HCT116 (cell line): ENCODE results near the gene ATL2. TPM values are rescaled to one million over a fixed set of nuclear protein-coding genes. Genes with fewer than 3 reads are reported as not detected.

Experiments used
- ATAC-seq: fragments of 200-7000 bp; cut with Tn5 transposase; 2 replicates; pipeline ENCODE4 v1.9.1; 2020; ENCODE audit warnings: mild to moderate bottlenecking, moderate library complexity
- BruUV-seq: library from RNA; stranded (reverse); fragments of 400-500 nt; replicated peaks from 2 replicates; lab custom pipeline; 2021; lab: Mats Ljungman, UMichigan
- CTCF ChIA-PET: fragments of 300-600 bp; sonication (Branson Sonifier 250); formaldehyde crosslinking; loops from one replicate; lab custom pipeline; 2021; ENCODE audit warnings: antibody characterized with exemption; lab: Charles Lee
- POLR2A ChIA-PET: fragments of 300-600, 350-600 bp; sonication (Branson Sonifier 250); formaldehyde crosslinking; loops from one replicate; lab custom pipeline; 2021; ENCODE audit warnings: antibody characterized with exemption; lab: Charles Lee
- RAD21 ChIA-PET, 2 experiments: fragments of 300-600 bp; sonication (Branson Sonifier 250); formaldehyde crosslinking; loops; one replicate each; lab custom pipeline; 2023; ENCODE audit warnings: low total read pairs in 2 of 2; ENCODE audit not compliant: uncharacterized antibody in 2 of 2, unreplicated experiment in 2 of 2, low non-redundant PET in 1 of 2; lab: Charles Lee
- DNase-seq: peaks from one replicate; pipeline ENCODE4 v3.0.0-alpha.2; 2010; ENCODE audit warnings: low read depth, low spot score
- H2AFZ ChIP-seq: fragments of 200-600 bp; shearing (Covaris generic), sonication (generic); 2 replicates; pipeline ENCODE4 v1.6.1; 2017; ENCODE audit warnings: low read depth, mixed run types, mixed read lengths, antibody characterized with exemption, low read length; ENCODE audit not compliant: poor library complexity, severe bottlenecking
- H3K27ac ChIP-seq: 2 replicates; pipeline ENCODE4 v1.5.1; 2012; ENCODE audit warnings: low read depth, low read length
- H3K27me3 ChIP-seq: fragments of 200-600 bp; sonication (generic); 2 replicates; pipeline ENCODE4 v1.6.1; 2016; ENCODE audit warnings: mixed run types, low read length, mixed read lengths; ENCODE audit not compliant: insufficient read depth
- H3K36me3 ChIP-seq, 2 experiments: fragments of 200-500 bp in 1 of 2; fragments of 200-600 bp in 1 of 2; sonication (Bioruptor generic) in 1 of 2; sonication (generic) in 1 of 2; 2 replicates each; pipeline versions ENCODE4 v1.5.1 to v1.6.1; 2014 to 2016; ENCODE audit warnings: low read length in 2 of 2, inconsistent platforms in 1 of 2, mixed read lengths in 1 of 2, mixed run types in 1 of 2; ENCODE audit not compliant: insufficient read depth in 2 of 2, control insufficient read depth in 1 of 2
- H3K4me1 ChIP-seq, 2 experiments: fragments of 200-600 bp in 1 of 2; sonication (generic) in 1 of 2; 2 replicates each; pipeline versions ENCODE4 v1.5.1 to v1.6.1; 2012 to 2017; ENCODE audit warnings: low read length in 2 of 2, inconsistent platforms in 1 of 2, mild to moderate bottlenecking in 1 of 2, mixed read lengths in 1 of 2, mixed run types in 1 of 2, moderate library complexity in 1 of 2; ENCODE audit not compliant: insufficient read depth in 2 of 2, control insufficient read depth in 1 of 2
- H3K4me2 ChIP-seq: fragments of 200-600 bp; sonication (generic); 2 replicates; pipeline ENCODE4 v1.6.1; 2017; ENCODE audit warnings: mixed run types, low read length, mixed read lengths
- H3K4me3 ChIP-seq, 2 experiments: fragments of 200-600 bp in 1 of 2; sonication (generic) in 1 of 2; replicated peaks in 1 of 2; 2 replicates each; pipeline ENCODE4 v1.5.1; 2011 to 2016; ENCODE audit warnings: low read length in 2 of 2, control low read depth in 1 of 2, low read depth in 1 of 2, mild to moderate bottlenecking in 1 of 2, mixed read lengths in 1 of 2, mixed run types in 1 of 2
- H3K79me2 ChIP-seq: fragments of 200-600 bp; sonication (generic); 2 replicates; pipeline ENCODE4 v1.6.1; 2017; ENCODE audit warnings: mild to moderate bottlenecking, mixed run types, low read length, moderate library complexity, mixed read lengths; ENCODE audit not compliant: insufficient read depth
- H3K9ac ChIP-seq: fragments of 200-600 bp; sonication (generic); 2 replicates; pipeline ENCODE4 v1.6.1; 2016; ENCODE audit warnings: low read length, mixed read lengths
- H3K9me2 ChIP-seq: fragments of 200-600 bp; sonication (generic), shearing (Covaris generic); 2 replicates; pipeline ENCODE4 v1.6.1; 2017; ENCODE audit warnings: mixed run types, mild to moderate bottlenecking, moderate library complexity; ENCODE audit not compliant: insufficient read depth
- H3K9me3 ChIP-seq, 2 experiments: fragments of 200-500 bp in 1 of 2; fragments of 200-600 bp in 1 of 2; sonication (Bioruptor generic) in 1 of 2; sonication (generic) in 1 of 2; 2 replicates each; pipeline ENCODE4 v1.6.1; 2014 to 2017; ENCODE audit warnings: low read length in 2 of 2, mixed read lengths in 2 of 2, inconsistent platforms in 1 of 2, low read depth in 1 of 2, mild to moderate bottlenecking in 1 of 2, mixed run types in 1 of 2, moderate library complexity in 1 of 2; ENCODE audit not compliant: control insufficient read depth in 1 of 2, insufficient read depth in 1 of 2
- H4K20me1 ChIP-seq: fragments of 200-600 bp; sonication (generic), shearing (Covaris generic); 2 replicates; pipeline ENCODE4 v1.6.1; 2017; ENCODE audit warnings: mixed run types, mild to moderate bottlenecking, moderate library complexity; ENCODE audit not compliant: insufficient read depth
- CBX3 ChIP-seq: IDR thresholded peaks from 2 replicates; pipeline ENCODE4 v1.6.1; 2012; ENCODE audit warnings: low read depth
- CEBPB ChIP-seq: IDR thresholded peaks from 2 replicates; pipeline ENCODE4 v1.6.1; 2012; ENCODE audit warnings: low read depth
- EGR1 ChIP-seq: IDR thresholded peaks from 2 replicates; pipeline ENCODE4 v1.6.1; 2012; ENCODE audit warnings: low read depth
- EZH2phosphoT487 ChIP-seq: fragments of 200-600 bp; IDR thresholded peaks from 2 replicates; pipeline ENCODE4 v1.6.1; 2018; ENCODE audit warnings: antibody characterized with exemption, borderline replicate concordance
- JUND ChIP-seq: IDR thresholded peaks from 2 replicates; pipeline ENCODE4 v1.6.1; 2012
- POLR2AphosphoS5 ChIP-seq: IDR thresholded peaks from 2 replicates; pipeline ENCODE4 v1.6.1; 2011; ENCODE audit warnings: mild to moderate bottlenecking, low read depth, low read length, moderate library complexity
- RAD21 ChIP-seq: IDR thresholded peaks from 2 replicates; pipeline ENCODE4 v1.6.1; 2012; ENCODE audit warnings: low read depth, mild to moderate bottlenecking
- SIN3A ChIP-seq: IDR thresholded peaks from 2 replicates; pipeline ENCODE4 v1.6.1; 2012; ENCODE audit warnings: low read depth
- SP1 ChIP-seq: IDR thresholded peaks from 2 replicates; pipeline ENCODE4 v1.6.1; 2012; ENCODE audit warnings: low read depth
- SRF ChIP-seq: IDR thresholded peaks from 2 replicates; pipeline ENCODE4 v1.6.1; 2012; ENCODE audit warnings: low read depth
- intact Hi-C: fragments of 100-400 bp; cut with micrococcal nuclease; formaldehyde crosslinking; loops from 2 replicates; pipeline ENCODE4 v1.10.0; 2022
- total RNA-seq: library from RNA; stranded (reverse); gene quantifications from one replicate; pipeline ENCODE4 v1.2.1, GENCODE V29; 2021; ENCODE audit not compliant: unreplicated experiment
- TF ChIP-seq, protein P1 (sequence below): IDR thresholded peaks from 2 replicates; pipeline ENCODE4 v1.6.1; 2011; ENCODE audit warnings: mild to moderate bottlenecking, low read length, moderate library complexity; ENCODE audit not compliant: insufficient replicate concordance; ENCODE audit errors: extremely low read depth
- TF ChIP-seq, protein P2 (sequence below): IDR thresholded peaks from 2 replicates; pipeline ENCODE4 v1.6.1; 2012
- TF ChIP-seq, protein P3 (sequence below): IDR thresholded peaks from 2 replicates; pipeline ENCODE4 v1.6.1; 2012
- TF ChIP-seq, protein P4 (sequence below): IDR thresholded peaks from 2 replicates; pipeline ENCODE4 v1.6.1; 2012; ENCODE audit warnings: low read depth

Gene ATL2
- total RNA-seq, 1 experiment from 2014 or later = 80.7 TPM

DNA sequence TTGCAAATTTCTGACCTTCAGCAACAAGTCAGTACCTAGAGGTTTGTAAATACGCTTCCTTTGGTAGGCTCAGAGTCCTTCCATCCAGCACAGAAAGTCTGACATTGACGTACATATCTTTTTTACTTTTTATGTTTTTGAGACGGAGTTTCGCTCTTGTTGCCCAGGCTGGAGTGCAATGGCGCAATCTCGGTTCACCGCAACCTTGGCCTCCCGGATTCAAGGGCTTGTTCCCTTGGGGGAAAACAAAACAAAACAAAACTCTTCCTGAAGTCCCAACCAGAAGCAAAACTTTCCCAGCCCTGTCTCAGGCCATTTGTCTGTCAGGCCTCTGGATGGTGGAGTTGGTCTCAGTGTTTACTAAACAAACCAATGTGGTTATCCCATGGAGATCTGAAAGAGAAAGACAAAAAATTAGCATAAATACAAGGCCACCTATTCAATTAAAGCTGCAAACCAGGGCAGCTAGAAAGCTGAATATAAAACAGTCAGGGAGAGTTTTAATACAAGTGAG is 29.6 kb upstream of the ATL2 start:
- ChIA-PET POLR2A (no interaction called here), RAD21 (no interaction called here), CTCF (no interaction called here)
- no TSS peak for BruUV-seq
- Histone ChIP-seq H3K36me3 (no peaks in the 10 kb centered on the region), H4K20me1 (no peaks in the 10 kb centered on the region), H3K4me3 (no peak overlapping the region), H3K9ac (no peak overlapping the region), H3K27ac (no peak overlapping the region), H3K4me1 (no peaks in the 10 kb centered on the region), H3K9me2 (no peaks in the 10 kb centered on the region), H3K79me2 (no peaks in the 10 kb centered on the region), H3K4me2 (no peak overlapping the region), H2AFZ (no peak overlapping the region), H3K9me3 (no peaks in the 10 kb centered on the region), H3K27me3 (no peaks in the 10 kb centered on the region)
- intact Hi-C loops = no loop called here
- TF ChIP-seq EZH2phosphoT487 (no peak), JUND (no peak), CBX3 (no peak), EGR1 (no peak), SP1 (no peak)
- TF ChIP-seq, protein P1, sequence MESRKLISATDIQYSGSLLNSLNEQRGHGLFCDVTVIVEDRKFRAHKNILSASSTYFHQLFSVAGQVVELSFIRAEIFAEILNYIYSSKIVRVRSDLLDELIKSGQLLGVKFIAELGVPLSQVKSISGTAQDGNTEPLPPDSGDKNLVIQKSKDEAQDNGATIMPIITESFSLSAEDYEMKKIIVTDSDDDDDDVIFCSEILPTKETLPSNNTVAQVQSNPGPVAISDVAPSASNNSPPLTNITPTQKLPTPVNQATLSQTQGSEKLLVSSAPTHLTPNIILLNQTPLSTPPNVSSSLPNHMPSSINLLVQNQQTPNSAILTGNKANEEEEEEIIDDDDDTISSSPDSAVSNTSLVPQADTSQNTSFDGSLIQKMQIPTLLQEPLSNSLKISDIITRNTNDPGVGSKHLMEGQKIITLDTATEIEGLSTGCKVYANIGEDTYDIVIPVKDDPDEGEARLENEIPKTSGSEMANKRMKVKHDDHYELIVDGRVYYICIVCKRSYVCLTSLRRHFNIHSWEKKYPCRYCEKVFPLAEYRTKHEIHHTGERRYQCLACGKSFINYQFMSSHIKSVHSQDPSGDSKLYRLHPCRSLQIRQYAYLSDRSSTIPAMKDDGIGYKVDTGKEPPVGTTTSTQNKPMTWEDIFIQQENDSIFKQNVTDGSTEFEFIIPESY = no peak
- DNase-seq (no peak), ATAC-seq (no peak)

DNA sequence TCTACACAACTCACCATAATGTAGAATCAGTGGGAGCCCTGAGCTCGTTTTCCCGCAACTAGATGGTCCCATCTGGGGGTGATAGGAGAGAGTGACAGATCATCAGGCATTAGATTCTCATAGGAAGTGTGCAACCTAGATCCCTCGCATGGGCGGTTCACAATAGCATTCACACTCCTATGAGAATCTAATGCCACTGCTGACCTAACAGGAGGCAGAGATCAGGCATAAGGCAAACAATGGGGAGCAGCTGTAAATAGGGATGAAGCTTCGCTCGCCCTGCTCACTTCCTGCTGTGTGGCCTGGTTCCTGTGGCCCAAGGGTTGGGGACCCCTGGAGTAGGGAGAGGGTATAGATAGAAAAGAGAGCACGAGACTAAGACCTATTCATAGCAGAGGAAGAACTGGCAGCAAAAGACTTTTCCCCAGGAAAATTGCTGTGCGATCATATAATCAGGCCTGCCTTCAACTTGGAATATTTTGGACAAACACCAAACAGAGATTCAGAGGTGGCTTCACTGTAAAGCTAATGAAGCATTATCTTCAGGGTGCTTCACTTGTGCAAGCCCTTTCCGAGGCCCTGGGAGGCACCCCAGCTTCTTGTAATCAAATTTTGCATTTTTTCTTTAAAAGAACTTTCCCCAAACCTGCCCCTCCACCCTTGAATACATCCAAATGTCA is 29.0 kb upstream of the ATL2 start:
- H3K9ac ChIP-seq = no peak overlapping the region
- no peak overlapping the region for H3K27ac ChIP-seq
- no peaks in the 10 kb centered on the region for H3K4me1 ChIP-seq
- no peak overlapping the region for H3K4me2 ChIP-seq
- H3K79me2 ChIP-seq = no peaks in the 10 kb centered on the region
- ChIA-PET CTCF (no interaction called here), POLR2A (no interaction called here), RAD21 (no interaction called here)
- no TSS peak for BruUV-seq
- peaks cover 0 to 2% of the 10 kb centered on the region in 2 experiments; a peak in 1 of 4 replicates for H3K9me3 ChIP-seq
- H3K27me3 ChIP-seq = no peaks in the 10 kb centered on the region
- H3K9me2 ChIP-seq = no peaks in the 10 kb centered on the region
- ATAC-seq (no peak), DNase-seq (no peak)
- H4K20me1 ChIP-seq = no peaks in the 10 kb centered on the region
- intact Hi-C loops = no loop called here
- no peak overlapping the region for H2AFZ ChIP-seq
- H3K4me3 ChIP-seq = no peak overlapping the region
- H3K36me3 ChIP-seq = no peaks in the 10 kb centered on the region
- TF ChIP-seq, protein P2, sequence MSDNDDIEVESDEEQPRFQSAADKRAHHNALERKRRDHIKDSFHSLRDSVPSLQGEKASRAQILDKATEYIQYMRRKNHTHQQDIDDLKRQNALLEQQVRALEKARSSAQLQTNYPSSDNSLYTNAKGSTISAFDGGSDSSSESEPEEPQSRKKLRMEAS = no peak
- no peak for TF ChIP-seq SIN3A
- TF ChIP-seq, protein P3, sequence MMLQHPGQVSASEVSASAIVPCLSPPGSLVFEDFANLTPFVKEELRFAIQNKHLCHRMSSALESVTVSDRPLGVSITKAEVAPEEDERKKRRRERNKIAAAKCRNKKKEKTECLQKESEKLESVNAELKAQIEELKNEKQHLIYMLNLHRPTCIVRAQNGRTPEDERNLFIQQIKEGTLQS = no peak
- no peak for TF ChIP-seq JUND
- TF ChIP-seq SRF = no peak
- no peak for TF ChIP-seq CEBPB
- no peak for TF ChIP-seq RAD21
- TF ChIP-seq POLR2AphosphoS5 = no peak
- TF ChIP-seq, protein P4, sequence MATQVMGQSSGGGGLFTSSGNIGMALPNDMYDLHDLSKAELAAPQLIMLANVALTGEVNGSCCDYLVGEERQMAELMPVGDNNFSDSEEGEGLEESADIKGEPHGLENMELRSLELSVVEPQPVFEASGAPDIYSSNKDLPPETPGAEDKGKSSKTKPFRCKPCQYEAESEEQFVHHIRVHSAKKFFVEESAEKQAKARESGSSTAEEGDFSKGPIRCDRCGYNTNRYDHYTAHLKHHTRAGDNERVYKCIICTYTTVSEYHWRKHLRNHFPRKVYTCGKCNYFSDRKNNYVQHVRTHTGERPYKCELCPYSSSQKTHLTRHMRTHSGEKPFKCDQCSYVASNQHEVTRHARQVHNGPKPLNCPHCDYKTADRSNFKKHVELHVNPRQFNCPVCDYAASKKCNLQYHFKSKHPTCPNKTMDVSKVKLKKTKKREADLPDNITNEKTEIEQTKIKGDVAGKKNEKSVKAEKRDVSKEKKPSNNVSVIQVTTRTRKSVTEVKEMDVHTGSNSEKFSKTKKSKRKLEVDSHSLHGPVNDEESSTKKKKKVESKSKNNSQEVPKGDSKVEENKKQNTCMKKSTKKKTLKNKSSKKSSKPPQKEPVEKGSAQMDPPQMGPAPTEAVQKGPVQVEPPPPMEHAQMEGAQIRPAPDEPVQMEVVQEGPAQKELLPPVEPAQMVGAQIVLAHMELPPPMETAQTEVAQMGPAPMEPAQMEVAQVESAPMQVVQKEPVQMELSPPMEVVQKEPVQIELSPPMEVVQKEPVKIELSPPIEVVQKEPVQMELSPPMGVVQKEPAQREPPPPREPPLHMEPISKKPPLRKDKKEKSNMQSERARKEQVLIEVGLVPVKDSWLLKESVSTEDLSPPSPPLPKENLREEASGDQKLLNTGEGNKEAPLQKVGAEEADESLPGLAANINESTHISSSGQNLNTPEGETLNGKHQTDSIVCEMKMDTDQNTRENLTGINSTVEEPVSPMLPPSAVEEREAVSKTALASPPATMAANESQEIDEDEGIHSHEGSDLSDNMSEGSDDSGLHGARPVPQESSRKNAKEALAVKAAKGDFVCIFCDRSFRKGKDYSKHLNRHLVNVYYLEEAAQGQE = no peak
- TF ChIP-seq EGR1 = no peak
